Fibroblast of villous mesenchyme (primary cell): ENCODE measurements around the gene SVIP. TPM values are rescaled to one million over a fixed set of nuclear protein-coding genes. Genes with fewer than 3 reads are reported as not detected.

ENCODE experiments used
- DNase-seq: peaks from one replicate; pipeline ENCODE4 v3.0.0-alpha.2; 2010; ENCODE audit warnings: low read depth
- H3K4me3 ChIP-seq: 2 replicates; pipeline ENCODE4 v1.5.1; 2011; ENCODE audit warnings: low read depth, mild to moderate bottlenecking, low read length
- total RNA-seq: library from RNA; depleted of rRNA; stranded (reverse); fragments of >200 nt; gene quantifications from 2 replicates; pipeline ENCODE4 v1.2.3, GENCODE V29; 2012
- TF ChIP-seq, protein P1 (sequence below): IDR thresholded peaks from 2 replicates; pipeline ENCODE4 v1.5.1; 2012; ENCODE audit warnings: low read depth, mild to moderate bottlenecking, low read length; ENCODE audit not compliant: insufficient read depth

The SVIP gene
- total RNA-seq, 1 donor = 3.9 TPM

DNA sequence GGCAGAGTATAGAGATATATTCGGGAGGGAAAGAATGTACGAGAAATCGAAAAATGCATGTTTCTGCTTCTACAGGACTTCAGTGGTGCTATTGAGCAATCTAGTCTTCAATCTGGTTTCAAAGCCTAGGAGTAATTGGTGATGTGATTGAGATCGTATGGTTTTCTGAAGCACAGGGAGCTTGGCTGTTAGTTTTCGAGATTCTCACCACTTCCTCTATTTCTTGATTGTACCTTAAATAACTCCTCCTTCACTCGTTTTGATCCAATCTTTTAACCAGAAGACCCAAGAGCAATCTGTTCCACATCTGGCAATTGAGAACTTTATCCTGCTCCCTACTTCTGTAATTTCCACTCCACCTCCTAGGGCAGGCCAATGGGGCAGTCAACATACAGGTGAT, 30.2 kb upstream of the SVIP start:
- no peak overlapping the region for H3K4me3 ChIP-seq
- TF ChIP-seq, protein P1, sequence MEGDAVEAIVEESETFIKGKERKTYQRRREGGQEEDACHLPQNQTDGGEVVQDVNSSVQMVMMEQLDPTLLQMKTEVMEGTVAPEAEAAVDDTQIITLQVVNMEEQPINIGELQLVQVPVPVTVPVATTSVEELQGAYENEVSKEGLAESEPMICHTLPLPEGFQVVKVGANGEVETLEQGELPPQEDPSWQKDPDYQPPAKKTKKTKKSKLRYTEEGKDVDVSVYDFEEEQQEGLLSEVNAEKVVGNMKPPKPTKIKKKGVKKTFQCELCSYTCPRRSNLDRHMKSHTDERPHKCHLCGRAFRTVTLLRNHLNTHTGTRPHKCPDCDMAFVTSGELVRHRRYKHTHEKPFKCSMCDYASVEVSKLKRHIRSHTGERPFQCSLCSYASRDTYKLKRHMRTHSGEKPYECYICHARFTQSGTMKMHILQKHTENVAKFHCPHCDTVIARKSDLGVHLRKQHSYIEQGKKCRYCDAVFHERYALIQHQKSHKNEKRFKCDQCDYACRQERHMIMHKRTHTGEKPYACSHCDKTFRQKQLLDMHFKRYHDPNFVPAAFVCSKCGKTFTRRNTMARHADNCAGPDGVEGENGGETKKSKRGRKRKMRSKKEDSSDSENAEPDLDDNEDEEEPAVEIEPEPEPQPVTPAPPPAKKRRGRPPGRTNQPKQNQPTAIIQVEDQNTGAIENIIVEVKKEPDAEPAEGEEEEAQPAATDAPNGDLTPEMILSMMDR = no peak
- no peak for DNase-seq

DNA sequence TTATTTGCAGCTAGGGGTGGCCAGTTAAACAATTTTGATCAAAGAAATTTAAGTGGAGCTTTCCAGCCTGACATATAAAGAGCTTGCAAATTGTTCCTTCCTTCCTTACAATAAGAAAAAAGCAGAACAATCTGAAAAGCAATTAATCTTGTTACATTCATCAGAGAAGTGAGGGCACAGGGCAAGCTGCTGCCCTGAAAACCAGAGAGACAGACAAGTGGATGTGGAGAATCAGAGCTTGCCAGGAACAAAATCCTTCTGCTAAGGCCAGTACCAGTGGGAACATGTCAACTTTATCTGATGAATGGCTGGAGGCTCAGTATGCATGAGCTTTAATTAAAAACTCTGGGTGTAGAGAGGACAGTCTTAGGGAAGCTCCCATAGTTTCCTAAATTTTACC, 21.9 kb upstream of the SVIP start:
- TF ChIP-seq, protein P1 = no peak
- H3K4me3 ChIP-seq = no peak overlapping the region
- no peak for DNase-seq

DNA sequence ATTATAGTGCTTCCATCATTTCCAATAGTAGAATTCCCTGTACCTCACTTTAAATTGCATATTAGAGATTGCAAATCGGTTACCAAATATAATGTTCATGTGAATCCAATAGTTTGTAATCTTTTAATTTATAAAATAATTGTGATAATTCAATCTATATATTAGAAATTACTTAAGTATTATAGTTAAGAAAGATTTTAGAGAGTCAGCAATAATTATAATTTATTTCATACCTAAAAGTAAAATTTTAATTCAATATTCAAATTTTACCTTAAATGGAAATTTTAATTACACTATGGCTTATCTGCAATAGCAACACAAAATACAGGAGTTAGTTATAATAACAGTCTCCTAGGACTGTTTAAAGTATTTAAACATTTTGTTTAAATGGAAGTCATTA, 17.1 kb upstream of the SVIP start:
- no peak for DNase-seq
- H3K4me3 ChIP-seq = no peak overlapping the region
- TF ChIP-seq, protein P1 = no peak

DNA sequence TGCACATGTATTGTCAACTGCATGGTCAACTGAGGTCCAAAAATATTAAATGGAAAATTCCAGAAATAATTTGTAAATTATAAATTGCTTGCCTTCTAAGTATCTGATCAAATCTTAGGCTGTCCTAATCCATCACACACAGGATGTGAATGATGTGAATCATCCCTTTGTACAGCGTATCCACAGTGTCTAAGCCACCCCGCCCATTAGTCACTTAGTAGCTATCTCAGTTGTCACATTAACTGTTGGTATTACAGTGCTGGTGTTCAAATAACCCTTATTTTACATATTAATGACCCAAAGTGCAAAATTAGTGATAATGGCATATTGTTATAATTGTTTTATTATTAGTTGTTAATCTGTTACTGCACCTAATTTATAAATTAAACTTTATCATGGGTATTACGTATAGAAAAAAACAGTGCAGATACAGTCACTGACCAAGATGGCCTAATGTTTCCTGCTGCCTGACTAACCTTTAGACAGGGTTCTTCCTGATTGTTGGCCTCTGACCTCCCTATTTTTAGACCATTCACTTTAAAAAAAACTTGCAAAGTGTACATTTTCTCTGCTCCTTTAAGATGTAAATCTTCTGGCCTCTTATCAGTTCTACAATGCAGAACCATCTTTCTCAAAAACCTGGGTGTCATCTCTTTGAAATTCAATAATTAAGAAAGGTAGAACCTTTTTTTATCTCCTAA, 2.9 kb upstream of the SVIP start:
- DNase-seq = no peak
- no peak overlapping the region for H3K4me3 ChIP-seq
- TF ChIP-seq, protein P1 = no peak

DNA sequence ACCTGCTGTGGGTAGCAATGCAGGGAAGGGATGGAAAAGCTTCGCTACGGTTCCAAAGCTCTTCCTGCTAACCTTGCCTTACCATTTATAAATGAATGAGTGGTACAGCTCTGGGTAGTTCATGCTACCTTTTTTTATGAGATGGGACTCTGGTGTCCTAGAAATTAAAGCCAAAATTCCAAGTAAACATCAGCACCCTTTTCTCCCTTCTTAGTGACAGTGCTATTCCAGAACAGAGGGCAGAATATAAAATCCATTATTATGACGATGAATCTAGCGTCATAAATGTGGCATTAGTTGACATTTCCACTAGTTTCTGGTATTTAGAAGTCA, 447 bp upstream of the SVIP start:
- DNase-seq = no peak
- peak overlapping the region; percentile 19 for H3K4me3 ChIP-seq
- TF ChIP-seq, protein P1 = no peak

DNA sequence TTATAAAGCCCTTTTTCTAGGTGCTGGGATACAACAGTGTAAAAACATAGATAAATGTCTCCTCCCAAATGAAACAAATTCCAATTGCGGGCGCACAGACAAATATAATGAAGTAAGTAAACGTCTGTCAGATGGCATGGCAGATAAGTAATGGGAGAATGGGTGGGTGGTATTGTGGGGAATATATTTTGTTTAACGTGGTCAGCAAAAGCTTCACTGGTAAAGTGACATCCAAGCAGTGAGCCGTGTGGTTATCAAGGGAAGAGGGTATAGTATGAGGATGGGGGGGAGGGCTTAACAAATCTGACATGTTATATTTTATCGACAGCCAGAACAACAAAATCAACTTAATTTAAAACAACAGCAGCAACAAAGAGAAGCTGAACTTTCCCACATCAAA, 1.2 kb downstream of the SVIP start:
- no peak for DNase-seq
- TF ChIP-seq, protein P1 = no peak
- no peak overlapping the region for H3K4me3 ChIP-seq

DNA sequence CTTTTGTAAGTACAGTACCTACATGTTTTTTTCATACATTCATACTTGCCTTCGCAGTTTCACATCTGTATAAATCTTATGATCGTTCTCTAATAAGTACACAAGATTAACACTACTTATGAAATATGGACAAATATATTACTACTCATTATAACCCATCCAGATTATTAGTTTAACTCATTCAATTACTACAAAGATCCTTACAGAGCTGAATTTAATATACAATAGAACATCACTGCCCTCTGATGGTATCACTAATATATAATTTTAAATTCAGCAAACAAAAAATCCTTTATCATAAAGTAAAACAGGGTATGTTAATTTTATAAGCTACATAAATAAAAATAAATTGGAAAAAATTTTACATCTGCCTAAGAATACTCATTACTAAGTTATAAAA, 7.4 kb downstream of the SVIP start:
- no peak for DNase-seq
- TF ChIP-seq, protein P1 = no peak
- H3K4me3 ChIP-seq = no peak overlapping the region
